ENCODE results near the gene NELFB.

DNA sequence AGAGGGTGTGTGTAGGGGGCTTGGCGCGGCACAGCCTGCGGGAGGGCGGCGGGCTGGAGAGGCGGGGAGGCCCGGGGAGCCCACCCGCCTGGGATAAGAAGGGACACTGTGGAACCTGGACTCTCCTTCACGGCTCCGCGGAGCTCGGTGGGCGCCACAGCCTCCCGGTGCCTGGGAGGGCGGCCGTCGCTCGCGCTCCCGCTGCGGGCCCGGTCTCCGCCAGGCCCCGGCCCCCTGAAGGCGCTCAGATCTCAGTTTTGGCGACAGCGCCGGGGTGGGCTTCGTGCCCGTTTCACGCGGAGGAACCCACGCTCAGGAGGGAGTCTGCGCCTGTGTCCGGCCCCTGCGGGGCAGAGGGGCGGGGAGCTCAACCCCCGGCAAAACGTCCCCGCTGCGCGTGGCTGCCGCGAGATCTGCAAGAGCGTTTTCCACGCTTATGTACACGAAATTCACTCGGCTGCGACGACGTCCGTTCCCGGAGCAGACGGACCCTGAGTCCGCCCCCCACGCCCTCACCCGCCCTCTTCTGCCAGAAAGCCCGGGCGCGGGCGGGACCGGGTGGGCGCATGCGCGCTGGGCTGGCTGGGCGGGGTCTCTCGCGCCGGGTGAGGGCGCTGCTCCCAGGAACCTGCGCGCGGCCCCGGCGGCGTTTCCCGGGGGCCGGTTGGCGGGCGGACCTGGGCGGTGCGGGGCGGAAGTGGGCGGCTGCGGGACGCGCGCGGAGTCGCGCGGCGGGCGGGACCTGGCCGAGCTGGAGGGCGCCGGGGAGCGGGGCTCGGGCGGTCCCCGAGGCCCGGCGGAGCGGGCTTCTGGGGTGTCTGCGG is at the start of gene NELFB:
- TF ChIP-seq, protein P1, sequence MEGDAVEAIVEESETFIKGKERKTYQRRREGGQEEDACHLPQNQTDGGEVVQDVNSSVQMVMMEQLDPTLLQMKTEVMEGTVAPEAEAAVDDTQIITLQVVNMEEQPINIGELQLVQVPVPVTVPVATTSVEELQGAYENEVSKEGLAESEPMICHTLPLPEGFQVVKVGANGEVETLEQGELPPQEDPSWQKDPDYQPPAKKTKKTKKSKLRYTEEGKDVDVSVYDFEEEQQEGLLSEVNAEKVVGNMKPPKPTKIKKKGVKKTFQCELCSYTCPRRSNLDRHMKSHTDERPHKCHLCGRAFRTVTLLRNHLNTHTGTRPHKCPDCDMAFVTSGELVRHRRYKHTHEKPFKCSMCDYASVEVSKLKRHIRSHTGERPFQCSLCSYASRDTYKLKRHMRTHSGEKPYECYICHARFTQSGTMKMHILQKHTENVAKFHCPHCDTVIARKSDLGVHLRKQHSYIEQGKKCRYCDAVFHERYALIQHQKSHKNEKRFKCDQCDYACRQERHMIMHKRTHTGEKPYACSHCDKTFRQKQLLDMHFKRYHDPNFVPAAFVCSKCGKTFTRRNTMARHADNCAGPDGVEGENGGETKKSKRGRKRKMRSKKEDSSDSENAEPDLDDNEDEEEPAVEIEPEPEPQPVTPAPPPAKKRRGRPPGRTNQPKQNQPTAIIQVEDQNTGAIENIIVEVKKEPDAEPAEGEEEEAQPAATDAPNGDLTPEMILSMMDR (IDR thresholded peaks at IDR 0.05; ENCODE audit: low read depth, low read length) = no peak
- TF ChIP-seq EZH2phosphoT487 (IDR thresholded peaks at IDR 0.05; ENCODE audit: low read depth) = no peak

All from OCI-LY3 (cell line).